Activated gamma-delta T cell (primary cell): ENCODE results near the gene OR5K4.
"Not testable (repeated sequence)": the region's sequence is repeated elsewhere in the genome, so short reads cannot be mapped to it uniquely, and the experiment has no call there.

Source experiments
- DNase-seq: peaks from one replicate; lab custom pipeline; 2025; lab: John Stamatoyannopoulos, UW

The OR5K4 gene

GRCh38 chr3:98371186-98371585, 17.5 kb downstream of the OR5K4 start:
- DNase-seq = no peak

DNA sequence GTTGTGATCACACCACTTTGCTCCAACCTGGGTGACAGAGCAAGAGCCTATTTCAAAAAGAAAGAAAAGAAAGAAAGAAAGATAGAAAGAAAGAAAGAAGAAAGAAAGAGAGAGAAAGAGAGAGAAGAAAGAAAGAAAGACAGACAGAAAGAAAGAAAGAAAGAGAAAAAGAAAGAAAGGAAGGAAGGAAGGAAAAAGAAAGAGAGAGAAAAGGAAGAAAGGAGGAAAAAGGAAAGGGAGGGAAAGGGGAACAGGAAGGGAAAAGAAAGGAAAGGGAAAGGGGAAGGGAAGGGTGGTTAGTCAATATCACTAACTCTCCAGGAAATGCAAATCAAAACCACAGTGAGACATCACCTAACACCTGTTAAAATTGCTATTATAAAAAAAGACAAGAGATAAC, 18.2 kb downstream of the OR5K4 start:
- DNase-seq = no peak

- no peak for DNase-seq
Observed at GRCh38 chr3:98372445-98372844, 18.8 kb downstream of the OR5K4 start.

DNA sequence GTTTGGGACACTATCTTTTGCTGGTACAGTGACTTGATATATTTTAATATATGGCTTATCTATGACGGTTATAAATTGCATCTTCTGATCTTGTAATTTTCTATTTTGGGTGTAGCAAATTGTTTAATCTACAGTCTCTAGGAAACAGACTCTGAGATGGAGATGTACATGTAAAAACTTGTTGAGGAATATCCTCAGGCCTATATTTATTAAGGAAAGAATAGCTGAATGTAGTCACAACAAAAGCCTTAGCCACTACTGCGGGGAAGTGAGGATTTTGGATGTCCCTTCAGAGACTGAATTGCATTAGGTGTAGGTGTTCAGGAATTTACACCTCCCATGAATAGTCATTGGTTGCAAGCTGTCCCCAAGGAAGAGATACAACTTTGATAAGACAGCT, 23.0 kb downstream of the OR5K4 start:
- no peak for DNase-seq

DNA sequence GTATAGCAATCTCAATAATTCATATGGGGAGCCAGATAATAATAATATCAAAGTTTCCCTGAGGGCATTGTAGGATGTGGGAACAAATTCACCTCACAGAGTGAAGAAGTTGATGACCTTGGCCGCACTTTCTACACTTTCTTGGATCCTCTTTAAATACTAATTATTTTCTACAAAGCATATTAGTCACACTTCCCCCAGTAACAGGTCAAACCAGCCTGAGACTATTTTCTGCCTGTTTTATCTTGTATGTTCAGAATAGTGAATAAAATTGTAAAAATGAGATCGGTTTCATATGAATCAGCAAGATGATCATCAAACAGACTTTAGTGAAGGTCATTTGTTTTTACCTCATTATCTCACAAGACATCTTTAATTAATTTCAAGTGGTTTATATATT, 34.5 kb downstream of the OR5K4 start:
- DNase-seq = no peak

DNA sequence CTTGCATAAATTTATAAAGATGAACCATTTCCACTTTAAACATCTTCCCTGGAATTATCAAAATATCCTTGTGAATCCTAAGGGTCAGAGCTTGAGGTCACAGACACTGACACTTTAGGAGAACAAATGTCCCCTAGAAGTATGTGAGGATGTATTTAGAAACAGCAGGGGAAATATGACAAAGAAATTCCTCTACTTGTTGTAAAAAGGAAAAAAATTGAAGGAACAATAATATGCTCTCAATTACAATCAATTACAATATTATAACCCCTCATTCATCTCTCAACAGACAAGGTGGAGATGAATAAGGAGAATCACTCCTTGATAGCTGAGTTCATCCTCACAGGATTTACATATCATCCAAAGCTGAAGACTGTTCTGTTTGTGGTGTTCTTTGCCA, 36.7 kb downstream of the OR5K4 start, which contains the start of gene OR5K3:
OR5K3 (plus strand) TSS at position 301 of the 400 bp plus-strand sequence; CDS start at position 301, 0 bp downstream.
- no peak for DNase-seq

- no peak for DNase-seq
Observed at GRCh38 chr3:98395101-98395500, 41.4 kb downstream of the OR5K4 start.

DNA sequence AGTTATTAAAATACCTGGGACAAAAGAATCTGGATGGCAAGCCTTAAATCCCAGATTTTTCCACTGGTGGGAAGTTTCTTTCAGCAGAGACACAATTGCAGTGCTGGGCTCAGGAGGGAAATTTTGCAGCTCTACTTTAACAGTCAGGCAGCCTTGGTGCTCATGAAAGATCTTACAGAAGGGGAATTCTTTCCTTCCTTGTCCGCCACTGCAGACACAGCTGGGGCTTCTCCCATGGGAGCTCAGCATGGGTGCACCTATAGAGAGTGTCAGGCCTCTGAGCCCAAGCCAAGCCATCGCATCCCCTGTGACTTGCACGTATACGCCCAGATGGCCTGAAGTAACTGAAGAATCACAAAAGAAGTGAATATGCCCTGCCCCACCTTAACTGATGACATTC, 42.8 kb downstream of the OR5K4 start:
- not testable (repeated sequence) for DNase-seq

GRCh38 chr3:98398513-98398912, 44.9 kb downstream of the OR5K4 start:
- DNase-seq = no peak

- DNase-seq = no peak
Observed at GRCh38 chr3:98402507-98402906, 48.9 kb downstream of the OR5K4 start.

DNA sequence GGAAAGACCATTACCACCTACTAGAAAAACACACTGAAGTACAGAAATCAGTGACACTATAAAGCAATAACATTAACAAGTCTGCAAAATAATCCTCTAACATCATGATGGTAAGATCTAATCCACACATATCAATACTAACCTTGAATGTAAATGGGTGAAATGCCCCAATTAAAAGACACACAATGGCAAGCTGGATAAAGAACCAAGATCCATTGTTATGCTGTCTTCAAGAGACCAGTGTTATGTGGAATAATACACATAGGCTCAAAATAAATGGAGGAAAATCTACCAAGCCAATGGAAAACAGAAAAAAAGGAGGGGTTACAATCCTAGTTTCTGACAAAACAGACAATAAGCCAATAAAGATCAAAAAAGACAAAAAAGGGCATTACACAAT, 50.4 kb downstream of the OR5K4 start:
- no peak for DNase-seq
